H9 (cell line): Measurements from ENCODE around the gene GPD1L. TPM values are rescaled to one million over a fixed set of nuclear protein-coding genes. Genes with fewer than 3 reads are reported as not detected.

ENCODE experiments used
- DNase-seq: peaks from one replicate; pipeline ENCODE4 v3.0.0-alpha.2; 2017
- H2AFZ ChIP-seq: one replicate; pipeline ENCODE4 v1.6.1; 2013; ENCODE audit warnings: mild to moderate bottlenecking, low read length, control low read depth, moderate library complexity
- H2AK5ac ChIP-seq: 2 replicates; pipeline ENCODE4 v1.6.1; 2013; ENCODE audit warnings: low read length, control low read depth, mixed read lengths; ENCODE audit not compliant: insufficient read length
- H2BK120ac ChIP-seq: one replicate; pipeline ENCODE4 v1.6.1; 2013; ENCODE audit warnings: low read depth, mild to moderate bottlenecking, low read length, control low read depth, inconsistent platforms; ENCODE audit not compliant: poor library complexity, severe bottlenecking
- H2BK12ac ChIP-seq: 2 replicates; pipeline ENCODE4 v1.6.1; 2013; ENCODE audit warnings: low read length, control low read depth, mixed read lengths, low read depth; ENCODE audit not compliant: insufficient read length
- H2BK15ac ChIP-seq: 2 replicates; pipeline ENCODE4 v1.6.1; 2013; ENCODE audit warnings: low read depth, low read length, control low read depth
- H2BK20ac ChIP-seq: one replicate; pipeline ENCODE4 v1.6.1; 2013; ENCODE audit warnings: low read depth, mild to moderate bottlenecking, low read length, control low read depth, inconsistent platforms; ENCODE audit not compliant: poor library complexity, severe bottlenecking
- H2BK5ac ChIP-seq: 2 replicates; pipeline ENCODE4 v1.6.1; 2013; ENCODE audit warnings: low read length, control low read depth, mixed read lengths; ENCODE audit not compliant: insufficient read length
- H3K14ac ChIP-seq: 2 replicates; pipeline ENCODE4 v1.6.1; 2013; ENCODE audit warnings: low read length, control low read depth; ENCODE audit not compliant: insufficient read depth
- H3K18ac ChIP-seq: 2 replicates; pipeline ENCODE4 v1.6.1; 2013; ENCODE audit warnings: low read depth, mild to moderate bottlenecking, mixed read lengths, low read length, control low read depth; ENCODE audit not compliant: insufficient read length
- H3K23ac ChIP-seq: 2 replicates; pipeline ENCODE4 v1.6.1; 2013; ENCODE audit warnings: low read length, control low read depth, mixed read lengths, low read depth; ENCODE audit not compliant: insufficient read length
- H3K23me2 ChIP-seq: 2 replicates; pipeline ENCODE4 v1.6.1; 2013; ENCODE audit warnings: low read depth, mild to moderate bottlenecking, mixed read lengths, low read length, control low read depth; ENCODE audit not compliant: insufficient read length, poor library complexity, severe bottlenecking
- H3K27ac ChIP-seq: 2 replicates; pipeline ENCODE4 v1.5.1; 2013; ENCODE audit warnings: low read length, control low read depth, mixed read lengths, low read depth; ENCODE audit not compliant: insufficient read length
- H3K27me3 ChIP-seq: 2 replicates; pipeline ENCODE4 v1.6.1; 2013; ENCODE audit warnings: low read length, control low read depth, inconsistent platforms; ENCODE audit not compliant: insufficient read depth
- H3K4ac ChIP-seq: 2 replicates; pipeline ENCODE4 v1.6.1; 2013; ENCODE audit warnings: low read depth, mild to moderate bottlenecking, control low read depth, inconsistent platforms, low read length, moderate library complexity
- H3K4me1 ChIP-seq: 2 replicates; pipeline ENCODE4 v1.6.1; 2013; ENCODE audit warnings: low read length, control low read depth, inconsistent platforms; ENCODE audit not compliant: insufficient read depth
- H3K4me2 ChIP-seq: 2 replicates; pipeline ENCODE4 v1.6.1; 2013; ENCODE audit warnings: low read length, control low read depth, mixed read lengths; ENCODE audit not compliant: insufficient read length, insufficient read depth
- H3K56ac ChIP-seq: 2 replicates; pipeline ENCODE4 v1.6.1; 2013; ENCODE audit warnings: low read depth, mild to moderate bottlenecking, mixed read lengths, low read length, control low read depth; ENCODE audit not compliant: insufficient read length
- H3K79me1 ChIP-seq: 2 replicates; pipeline ENCODE4 v1.6.1; 2013; ENCODE audit warnings: low read depth, mild to moderate bottlenecking, moderate library complexity, low read length, control low read depth, inconsistent platforms; ENCODE audit not compliant: insufficient read depth, poor library complexity, severe bottlenecking
- H3K79me2 ChIP-seq: 2 replicates; pipeline ENCODE4 v1.6.1; 2013; ENCODE audit warnings: low read length, control low read depth, inconsistent platforms; ENCODE audit not compliant: insufficient read depth
- H3K9ac ChIP-seq: 2 replicates; pipeline ENCODE4 v1.6.1; 2013; ENCODE audit warnings: low read length, control low read depth, mixed read lengths; ENCODE audit not compliant: insufficient read length; ENCODE audit errors: extremely low read depth
- H3K9me3 ChIP-seq: one replicate; pipeline ENCODE4 v1.6.1; 2013; ENCODE audit warnings: low read depth, low read length, inconsistent platforms; ENCODE audit not compliant: control insufficient read depth
- H3T11ph ChIP-seq: one replicate; pipeline ENCODE4 v1.6.1; 2013; ENCODE audit warnings: mild to moderate bottlenecking, low read length, control low read depth, inconsistent platforms
- H4K20me1 ChIP-seq: one replicate; pipeline ENCODE4 v1.6.1; 2013; ENCODE audit not compliant: control insufficient read depth, insufficient read length, insufficient read depth
- H4K5ac ChIP-seq: 2 replicates; pipeline ENCODE4 v1.6.1; 2013; ENCODE audit warnings: low read depth, mild to moderate bottlenecking, mixed read lengths, low read length, control low read depth; ENCODE audit not compliant: insufficient read length
- H4K8ac ChIP-seq: replicated peaks from 2 replicates; pipeline ENCODE4 v1.6.1; 2013; ENCODE audit warnings: low read length, control low read depth, mixed read lengths, low read depth; ENCODE audit not compliant: insufficient read length
- H4K91ac ChIP-seq: 2 replicates; pipeline ENCODE4 v1.6.1; 2013; ENCODE audit warnings: low read depth, mild to moderate bottlenecking, moderate library complexity, mixed read lengths, low read length, control low read depth; ENCODE audit not compliant: insufficient read length
- H3K27ac Mint-ChIP-seq, 3 experiments: 2 replicates in 2 of 3; 3 replicates in 1 of 3; pipeline ENCODE4 v1.8.0; 2020 to 2021; ENCODE audit warnings: mixed read lengths in 3 of 3, mild to moderate bottlenecking in 1 of 3, moderate library complexity in 1 of 3
- H3K27me3 Mint-ChIP-seq: 2 replicates; pipeline ENCODE4 v1.8.0; 2021; ENCODE audit warnings: low read depth, mild to moderate bottlenecking, moderate library complexity, mixed read lengths
- H3K36me3 Mint-ChIP-seq, 3 experiments: 2 replicates in 2 of 3; 3 replicates in 1 of 3; pipeline ENCODE4 v1.8.0; 2020 to 2021; ENCODE audit warnings: low read depth in 3 of 3, mixed read lengths in 3 of 3; ENCODE audit not compliant: insufficient read depth in 1 of 3
- H3K4me1 Mint-ChIP-seq, 2 experiments: 2 replicates each; pipeline ENCODE4 v1.8.0; 2020; ENCODE audit warnings: mixed read lengths in 2 of 2
- H3K4me3 Mint-ChIP-seq, 2 experiments: 2 replicates in 1 of 2; 3 replicates in 1 of 2; pipeline ENCODE4 v1.8.0; 2020 to 2021; ENCODE audit warnings: mild to moderate bottlenecking in 2 of 2, mixed read lengths in 2 of 2, moderate library complexity in 1 of 2
- H3K9me3 Mint-ChIP-seq, 2 experiments: 2 replicates in 1 of 2; 3 replicates in 1 of 2; pipeline ENCODE4 v1.8.0; 2020; ENCODE audit warnings: mild to moderate bottlenecking in 2 of 2, mixed read lengths in 2 of 2, moderate library complexity in 1 of 2
- CTCF ChIP-seq: fragments of 200-600 bp; sonication (generic); conservative IDR thresholded peaks from 3 replicates; pipeline ENCODE4 v1.8.0; 2021; ENCODE audit warnings: antibody characterized with exemption, mild to moderate bottlenecking
- WGBS: extraction: QIAGEN DNeasy Blood & Tissue Kit; methylation state at CpG from one replicate; pipeline ENCODE4 v1.1.7; 2013; ENCODE audit warnings: missing lambda C conversion rate, low lambda C conversion rate, mixed read lengths; ENCODE audit not compliant: insufficient read length; ENCODE audit errors: extremely low coverage; 5-methylcytosine and 5-hydroxymethylcytosine counted together
- total RNA-seq: library from RNA; stranded (reverse); gene quantifications from 2 replicates; pipeline ENCODE4 v1.2.1, GENCODE V29; 2021

GPD1L gene
- total RNA-seq, 1 experiment from 2014 or later: 3.7 TPM

DNA sequence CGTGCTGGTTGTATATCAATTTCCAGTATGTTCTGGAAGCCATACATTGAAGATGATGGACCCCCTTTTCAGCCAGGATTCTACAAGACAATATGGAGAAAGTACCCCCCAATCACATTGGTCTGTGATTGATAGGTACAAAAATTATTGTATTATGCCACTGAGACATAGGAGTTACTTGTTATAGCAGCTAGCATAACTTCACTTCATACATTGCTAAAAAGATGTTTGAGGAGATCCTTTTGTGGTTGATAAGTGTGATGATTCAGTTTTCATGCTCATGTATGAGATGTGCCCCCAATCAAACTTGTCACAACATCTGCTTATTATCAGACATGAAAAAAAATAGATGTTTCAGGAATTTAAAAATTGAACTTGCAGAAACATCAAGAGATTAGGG, 66.0 kb downstream of the GPD1L start:
- H3K4me3 Mint-ChIP-seq: no peak overlapping the region
- Histone ChIP-seq H3K9me3 (no peaks in the 10 kb centered on the region), H2BK5ac (no peak overlapping the region), H3K56ac (no peak overlapping the region), H3K79me2 (no peaks in the 10 kb centered on the region), H3K27ac (no peak overlapping the region), H2BK15ac (no peak overlapping the region), H3K23me2 (no peaks in the 10 kb centered on the region), H3K4me2 (no peak overlapping the region), H3T11ph (no peak overlapping the region), H4K5ac (no peak overlapping the region), H4K91ac (no peak overlapping the region), H2BK12ac (no peak overlapping the region), H3K4ac (no peak overlapping the region), H4K8ac (no peak overlapping the region), H3K79me1 (no peaks in the 10 kb centered on the region), H3K18ac (no peak overlapping the region), H3K23ac (no peak overlapping the region), H3K14ac (no peak overlapping the region), H2AFZ (no peak overlapping the region), H2BK20ac (no peak overlapping the region), H4K20me1 (no peaks in the 10 kb centered on the region), H3K9ac (no peak overlapping the region), H3K27me3 (no peaks in the 10 kb centered on the region), H2AK5ac (no peak overlapping the region), H3K4me1 (no peaks in the 10 kb centered on the region), H2BK120ac (no peak overlapping the region)
- H3K27me3 Mint-ChIP-seq: peaks cover 3% of the 10 kb centered on the region
- H3K4me1 Mint-ChIP-seq: peaks cover 0 to 2% of the 10 kb centered on the region in 2 experiments; a peak in 1 of 4 replicates
- no peak for DNase-seq
- no peak overlapping the region for H3K27ac Mint-ChIP-seq
- no peak for TF ChIP-seq CTCF
- H3K9me3 Mint-ChIP-seq: peaks cover 36 to 42% of the 10 kb centered on the region in 2 experiments
- H3K36me3 Mint-ChIP-seq: peaks cover 19 to 37% (median 30%) of the 10 kb centered on the region in 3 experiments
- WGBS: no CpG with 5 or more reads among the region's 1 CpG
